ENCODE data around the gene TPCN2.

TPCN2 gene

DNA sequence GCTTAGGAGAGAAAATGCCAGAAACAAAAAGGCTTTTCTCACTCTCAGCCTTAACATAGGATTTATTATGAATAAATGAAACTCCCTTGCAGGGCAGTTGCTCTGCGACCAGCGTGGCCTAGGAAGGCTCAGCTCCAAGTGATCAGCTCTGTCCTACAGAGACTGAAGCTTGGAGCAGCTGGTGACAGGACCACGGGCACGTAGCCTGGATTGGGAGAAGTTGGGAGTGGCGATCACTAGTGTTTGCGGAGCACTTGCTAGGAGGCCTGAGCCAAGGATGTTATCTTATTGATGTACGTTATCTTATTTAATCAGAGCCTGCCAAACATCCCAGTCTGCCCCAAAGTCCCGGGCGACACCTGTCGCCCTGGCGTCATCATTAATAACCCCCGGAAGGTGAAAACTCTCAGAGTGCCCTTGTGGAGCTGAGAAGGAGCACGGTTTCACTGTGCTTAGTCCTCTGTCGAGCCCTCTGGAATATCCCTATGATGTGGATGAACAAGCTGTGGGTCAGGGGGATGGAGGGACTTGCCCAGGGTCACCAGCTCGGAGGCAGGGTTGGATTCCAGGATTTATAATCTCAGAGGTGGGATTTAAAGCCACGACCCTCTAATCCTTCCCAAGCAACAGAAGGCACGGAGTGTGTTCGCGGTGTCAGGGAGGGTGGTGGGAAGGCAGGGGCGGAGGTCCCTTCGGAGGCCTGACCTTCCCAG lies 66.2 kb downstream of the TPCN2 start:
- DNase-seq: no peak

DNA sequence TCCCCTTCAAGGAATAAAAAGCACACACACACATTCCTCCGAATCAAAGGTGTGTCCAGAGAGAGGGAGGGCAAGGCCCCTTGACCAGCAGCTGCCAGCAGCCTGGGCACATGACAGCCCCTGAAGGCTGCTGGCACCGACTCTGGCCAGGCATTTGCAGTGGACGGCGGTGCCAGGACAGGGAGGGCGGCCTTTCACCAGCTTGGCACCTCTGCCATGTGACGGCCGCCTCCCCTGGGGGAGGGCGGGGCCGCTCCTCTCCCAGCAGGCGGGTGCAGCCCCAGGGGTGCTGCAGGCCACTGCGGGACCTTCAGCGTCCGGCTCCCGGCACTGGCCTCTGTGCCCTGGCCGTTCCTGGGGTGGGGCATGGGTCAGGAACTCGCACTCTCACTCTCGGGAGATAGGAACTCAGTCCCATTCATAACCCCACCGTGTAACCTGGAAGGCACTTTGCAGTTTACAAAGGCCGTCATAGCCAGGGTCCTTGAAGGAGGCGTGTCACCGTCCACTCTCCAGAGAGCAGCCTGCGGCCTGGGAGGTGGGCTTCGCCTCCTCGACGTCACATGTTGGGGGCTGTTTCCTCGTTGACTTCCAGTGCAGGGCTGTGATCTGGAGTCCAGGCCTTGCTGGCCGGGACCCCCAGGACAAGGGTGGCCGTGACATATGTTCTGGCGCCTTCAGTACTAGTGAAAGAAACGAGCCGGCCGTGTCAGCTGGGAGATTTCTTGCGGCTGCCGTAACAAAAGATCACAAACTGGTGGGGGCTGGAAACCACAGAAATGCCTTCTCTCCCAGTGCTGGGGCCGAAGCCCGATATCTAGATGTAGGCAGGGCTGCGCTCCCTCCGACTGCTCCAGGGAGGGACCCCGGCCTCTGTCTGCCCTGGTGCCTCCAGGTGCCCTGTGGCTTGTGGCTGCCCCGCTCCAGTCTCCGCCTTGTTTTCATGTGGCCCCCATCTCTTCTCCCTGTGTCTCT lies 67.1 kb downstream of the TPCN2 start:
- DNase-seq: no peak

DNA sequence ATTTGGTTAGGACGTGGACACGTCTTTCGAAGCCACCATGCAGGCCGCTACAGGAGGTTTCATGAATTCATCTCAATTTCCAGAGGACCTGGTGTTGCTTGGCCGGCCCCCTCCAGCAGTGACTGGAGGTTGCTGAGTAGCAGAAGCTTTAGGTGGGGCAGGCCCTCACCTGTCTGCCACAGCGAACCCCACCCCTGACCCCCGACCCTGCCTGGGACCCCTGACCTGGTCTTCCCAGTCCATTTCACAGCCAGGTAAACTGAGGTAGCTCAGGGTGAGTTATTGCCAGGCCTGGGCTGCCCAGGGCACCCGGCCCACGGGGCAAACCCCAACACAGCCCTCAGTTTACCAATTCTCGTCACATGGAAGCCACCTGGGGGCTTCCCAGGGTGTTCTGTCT lies 67.9 kb downstream of the TPCN2 start:
- no peak for DNase-seq

DNA sequence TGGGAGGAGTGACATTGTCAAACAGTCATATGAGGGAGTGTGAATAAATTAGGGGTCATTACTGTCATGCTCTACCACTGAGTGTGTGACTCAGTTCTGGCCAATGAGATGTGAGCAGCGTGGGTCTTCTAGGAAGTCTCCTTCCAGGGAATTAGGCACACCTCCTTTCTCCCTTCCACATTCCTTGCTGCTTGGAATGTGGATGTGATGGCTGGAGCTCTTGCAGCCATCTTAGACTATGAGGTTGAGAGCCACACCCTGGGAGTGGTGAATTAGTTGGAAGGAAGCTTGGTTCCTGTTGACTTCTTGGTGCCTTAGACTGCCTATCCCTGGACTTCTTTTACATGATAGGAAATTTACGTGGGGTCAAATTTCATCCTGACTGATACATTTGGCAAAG lies 70.5 kb downstream of the TPCN2 start:
- DNase-seq: no peak

GRCh38 chr11:69120096-69120875 lies 71.6 kb downstream of the TPCN2 start:
- DNase-seq: no peak

DNA sequence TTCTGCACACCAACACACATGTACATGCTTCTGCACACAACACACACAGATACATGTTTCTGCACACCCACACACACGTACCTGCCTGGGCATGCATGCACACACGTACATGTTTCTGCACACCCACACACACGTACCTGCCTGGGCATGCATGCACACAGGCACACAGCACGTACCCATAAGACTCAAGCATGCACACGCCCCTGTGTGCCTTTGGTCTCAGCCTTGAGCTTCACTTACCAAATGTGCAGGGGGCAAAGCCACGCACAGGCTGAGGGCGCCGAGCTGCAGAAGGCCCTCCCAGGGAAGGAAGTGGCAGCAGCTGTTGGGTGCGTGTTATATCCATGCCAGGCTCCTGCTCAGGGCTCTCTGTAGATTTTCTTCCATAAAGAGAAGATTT lies 72.3 kb downstream of the TPCN2 start:
- DNase-seq: no peak

DNA sequence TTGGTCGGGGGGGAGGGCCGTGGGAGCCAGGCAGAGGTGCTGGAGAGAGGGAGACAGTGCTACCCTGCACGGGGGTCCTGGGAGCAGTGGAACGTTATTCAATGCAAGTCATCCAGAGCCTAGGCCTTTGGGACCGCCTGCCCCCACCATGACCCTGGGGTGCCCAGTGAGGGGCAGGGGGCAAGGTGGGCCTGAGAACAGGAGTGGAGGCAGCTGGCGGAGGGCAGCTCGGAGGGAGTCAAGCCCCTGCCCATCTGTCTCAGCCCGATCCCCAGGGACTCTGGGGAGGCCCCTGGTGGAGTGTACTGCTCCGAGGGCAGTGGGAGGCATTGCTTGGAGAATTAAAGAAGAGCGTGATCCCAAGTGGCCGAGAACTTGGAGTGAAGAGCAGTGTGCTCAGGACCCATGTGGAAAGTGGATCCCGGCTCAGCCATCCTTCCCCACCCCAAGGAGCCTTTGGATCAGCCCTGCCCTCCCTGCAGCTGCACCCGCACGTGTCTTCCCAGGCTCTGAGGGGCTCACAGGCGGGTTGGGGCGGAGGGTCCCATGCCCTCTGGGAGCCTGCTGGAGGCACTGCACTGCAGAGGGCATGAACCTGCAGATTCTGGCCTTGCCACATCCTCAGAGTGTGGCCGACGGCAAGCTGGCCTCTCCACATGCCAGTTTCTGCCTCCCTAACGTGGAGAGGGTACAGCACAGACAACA lies 73.0 kb downstream of the TPCN2 start:
- DNase-seq: no peak

DNA sequence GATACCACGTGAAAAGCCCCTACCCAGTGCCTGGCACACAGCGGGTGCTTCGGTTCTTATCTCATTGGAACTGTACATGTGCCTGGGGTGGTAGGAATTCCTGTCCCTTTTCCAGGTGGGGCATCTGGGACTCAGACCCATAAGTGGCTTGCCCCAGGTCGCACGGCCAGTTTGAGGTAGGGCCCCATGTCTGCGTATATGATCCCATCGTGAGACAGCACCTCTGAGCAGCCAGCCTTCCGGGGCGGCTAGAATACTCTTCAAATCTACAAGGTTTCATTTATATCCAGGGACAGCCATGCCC lies 73.5 kb downstream of the TPCN2 start:
- DNase-seq: no peak

- no peak for DNase-seq
These were observed 74.1 kb downstream of the TPCN2 start for GRCh38 chr11:69122630-69123431.

DNA sequence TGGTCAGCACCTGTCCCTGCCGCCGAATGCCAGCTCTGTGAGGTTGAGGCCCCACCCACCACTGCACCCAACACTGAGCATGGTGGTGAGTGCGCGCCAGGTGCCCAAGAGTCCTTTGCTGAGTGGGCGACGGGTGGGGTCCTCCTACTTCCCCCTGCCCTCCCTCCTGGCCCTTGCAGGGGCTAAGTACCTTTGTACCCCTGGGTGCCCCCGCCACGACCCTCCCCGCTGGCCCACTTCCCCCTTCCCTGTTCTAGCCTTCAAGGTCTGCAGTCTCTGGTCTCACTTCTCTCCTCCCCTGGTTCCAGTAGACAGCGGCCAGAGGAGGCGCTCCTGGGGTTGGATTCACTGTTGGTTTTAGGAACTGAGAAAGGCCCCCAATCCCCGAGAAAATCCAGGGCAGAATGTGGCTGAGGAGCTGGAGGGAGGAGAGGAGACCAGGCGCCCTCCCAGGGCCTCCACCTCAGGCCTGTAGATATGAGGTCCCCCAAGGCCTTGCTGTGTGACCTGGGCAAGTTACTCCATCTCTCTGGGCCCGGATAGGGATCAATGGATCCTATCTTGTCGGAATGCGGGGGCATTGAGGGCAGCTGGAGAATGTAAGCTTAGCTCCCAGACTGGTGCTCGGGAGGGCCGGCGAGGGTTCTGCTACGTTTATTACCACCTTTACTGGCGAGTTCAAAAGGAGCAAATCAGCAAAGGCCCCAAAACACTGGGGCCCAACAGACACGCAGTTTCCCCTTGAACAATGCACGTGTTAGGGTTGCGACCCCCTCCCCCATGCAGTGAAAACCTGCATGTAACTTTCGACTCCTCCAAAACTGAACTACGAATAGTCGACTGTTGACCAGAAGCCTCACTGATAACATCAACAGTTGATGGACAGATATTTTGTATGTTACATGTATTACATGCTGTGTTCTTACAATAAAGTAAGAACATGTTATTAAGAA lies 75.1 kb downstream of the TPCN2 start:
- DNase-seq: no peak

- DNase-seq: no peak
These were observed 77.1 kb downstream of the TPCN2 start for GRCh38 chr11:69125861-69126260.

- no peak for DNase-seq
These were observed 77.6 kb downstream of the TPCN2 start for GRCh38 chr11:69126286-69126685.

GRCh38 chr11:69127081-69127850 lies 78.5 kb downstream of the TPCN2 start:
- no peak for DNase-seq

- DNase-seq: no peak
These were observed 79.2 kb downstream of the TPCN2 start for GRCh38 chr11:69127884-69128283.

DNA sequence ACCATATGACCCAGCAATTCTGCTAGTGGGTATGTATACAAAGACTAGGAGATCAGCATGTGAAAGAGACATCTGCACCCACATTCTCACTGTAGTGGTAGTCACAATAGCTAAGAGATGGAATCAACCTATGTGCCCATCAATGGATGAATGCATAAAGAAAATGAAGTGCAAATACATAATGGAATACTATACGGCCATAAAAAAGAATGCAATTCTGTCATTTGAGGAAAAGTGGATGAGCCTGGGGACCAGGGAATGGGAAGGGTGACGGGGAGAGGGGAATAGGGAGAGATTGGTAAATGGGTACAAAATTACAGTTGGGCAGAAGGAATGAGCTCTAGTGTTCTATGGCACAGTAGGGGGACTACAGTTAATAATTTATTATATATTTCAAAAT lies 80.3 kb downstream of the TPCN2 start:
- no peak for DNase-seq

- no peak for DNase-seq
These were observed 80.9 kb downstream of the TPCN2 start for GRCh38 chr11:69129647-69130046.

GRCh38 chr11:69130654-69131053 lies 81.9 kb downstream of the TPCN2 start:
- DNase-seq: no peak

DNA sequence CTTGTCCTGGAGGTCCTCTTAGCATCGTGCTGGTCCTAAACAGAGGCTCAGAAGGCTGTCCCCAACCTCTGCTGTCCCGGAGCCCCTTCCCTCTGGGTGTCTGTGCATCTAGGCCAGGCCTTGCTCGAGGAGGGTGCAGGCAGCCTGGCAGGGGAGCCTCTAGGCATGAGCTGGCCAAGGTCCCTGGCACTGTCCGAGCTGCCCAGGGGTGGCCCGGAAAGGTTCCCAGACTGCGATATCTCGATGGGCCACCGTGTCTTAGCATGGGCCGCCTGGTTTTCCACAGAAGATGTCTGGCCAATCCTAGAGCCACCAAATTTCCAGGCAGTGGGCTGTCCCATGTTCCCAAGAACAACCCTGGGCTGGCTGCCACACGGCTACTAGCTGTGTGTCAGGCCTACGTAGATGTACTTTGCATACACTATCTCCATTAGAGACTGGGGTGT lies 82.4 kb downstream of the TPCN2 start:
- no peak for DNase-seq

GRCh38 chr11:69131644-69132300 lies 83.0 kb downstream of the TPCN2 start:
- no peak for DNase-seq

All from AML-193 (cell line).